HEK293 (cell line): Measurements from ENCODE around the gene FRMD4A.

ENCODE experiments used
- BCL11A ChIP-seq: fragments of 450-650 bp; formaldehyde crosslinking; IDR thresholded peaks from 2 replicates; pipeline ENCODE4 v1.5.1; 2016; ENCODE audit warnings: low read depth, missing biosample characterization, missing genetic modification characterization
- GFI1B ChIP-seq: fragments of 450-650 bp; formaldehyde crosslinking; IDR thresholded peaks from 2 replicates; pipeline ENCODE4 v1.5.1; 2016; ENCODE audit warnings: missing biosample characterization, missing genetic modification characterization
- GLIS2 ChIP-seq: fragments of 450-650 bp; formaldehyde crosslinking; IDR thresholded peaks from 2 replicates; pipeline ENCODE4 v1.5.1; 2016; ENCODE audit warnings: missing biosample characterization, missing genetic modification characterization
- MYNN ChIP-seq: fragments of 450-650 bp; formaldehyde crosslinking; IDR thresholded peaks from 2 replicates; pipeline ENCODE4 v1.5.1; 2016; ENCODE audit warnings: missing biosample characterization, missing genetic modification characterization, borderline replicate concordance
- OSR2 ChIP-seq: fragments of 450-650 bp; formaldehyde crosslinking; IDR thresholded peaks from 2 replicates; pipeline ENCODE4 v1.5.1; 2016; ENCODE audit warnings: missing biosample characterization, missing genetic modification characterization
- PRDM1 ChIP-seq: fragments of 450-650 bp; formaldehyde crosslinking; IDR thresholded peaks from 2 replicates; pipeline ENCODE4; 2016; ENCODE audit warnings: missing biosample characterization, missing genetic modification characterization
- ZFP69B ChIP-seq: fragments of 450-650 bp; formaldehyde crosslinking; IDR thresholded peaks from 2 replicates; pipeline ENCODE4 v1.5.1; 2016; ENCODE audit warnings: missing biosample characterization, missing genetic modification characterization
- ZNF155 ChIP-seq: fragments of 450-650 bp; formaldehyde crosslinking; IDR thresholded peaks from 2 replicates; pipeline ENCODE4 v1.5.1; 2016; ENCODE audit warnings: missing biosample characterization, missing genetic modification characterization
- ZNF19 ChIP-seq: fragments of 450-650 bp; formaldehyde crosslinking; IDR thresholded peaks from 2 replicates; pipeline ENCODE4; 2016; ENCODE audit warnings: missing biosample characterization, missing genetic modification characterization, low read depth
- ZNF211 ChIP-seq: fragments of 450-650 bp; formaldehyde crosslinking; IDR thresholded peaks from 2 replicates; pipeline ENCODE4 v1.5.1; 2016; ENCODE audit warnings: low read depth, missing biosample characterization, missing genetic modification characterization
- ZNF214 ChIP-seq: fragments of 450-650 bp; formaldehyde crosslinking; IDR thresholded peaks from 2 replicates; pipeline ENCODE4 v1.5.1; 2017; ENCODE audit warnings: missing biosample characterization, mild to moderate bottlenecking, missing genetic modification characterization, borderline replicate concordance
- ZNF248 ChIP-seq: fragments of 450-650 bp; formaldehyde crosslinking; IDR thresholded peaks from 2 replicates; pipeline ENCODE4 v1.5.1; 2017; ENCODE audit warnings: missing biosample characterization, missing genetic modification characterization
- ZNF266 ChIP-seq: fragments of 450-650 bp; formaldehyde crosslinking; IDR thresholded peaks from 2 replicates; pipeline ENCODE4 v1.5.1; 2016; ENCODE audit warnings: missing biosample characterization, missing genetic modification characterization, low read depth
- ZNF335 ChIP-seq: fragments of 450-650 bp; formaldehyde crosslinking; conservative IDR thresholded peaks from 2 replicates; pipeline ENCODE4 v1.5.1; 2016; ENCODE audit warnings: missing biosample characterization, missing genetic modification characterization
- ZNF423 ChIP-seq: fragments of 450-650 bp; formaldehyde crosslinking; IDR thresholded peaks from 2 replicates; pipeline ENCODE4 v1.5.1; 2016; ENCODE audit warnings: missing biosample characterization, missing genetic modification characterization
- ZNF48 ChIP-seq: fragments of 450-650 bp; formaldehyde crosslinking; IDR thresholded peaks from 2 replicates; pipeline ENCODE4 v1.5.1; 2016; ENCODE audit warnings: missing biosample characterization, missing genetic modification characterization
- ZNF514 ChIP-seq: fragments of 450-650 bp; formaldehyde crosslinking; IDR thresholded peaks from 2 replicates; pipeline ENCODE4 v1.5.1; 2016; ENCODE audit warnings: missing biosample characterization, missing genetic modification characterization
- ZNF529 ChIP-seq: fragments of 450-650 bp; formaldehyde crosslinking; IDR thresholded peaks from 2 replicates; pipeline ENCODE4 v1.5.1; 2017; ENCODE audit warnings: missing genetic modification characterization, missing biosample characterization; ENCODE audit not compliant: insufficient replicate concordance
- ZNF530 ChIP-seq: fragments of 450-650 bp; formaldehyde crosslinking; IDR thresholded peaks from 2 replicates; pipeline ENCODE4 v1.5.1; 2016; ENCODE audit warnings: low read depth, missing biosample characterization, missing genetic modification characterization
- ZNF555 ChIP-seq: fragments of 450-650 bp; formaldehyde crosslinking; conservative IDR thresholded peaks from 2 replicates; pipeline ENCODE4 v1.5.1; 2017; ENCODE audit warnings: missing biosample characterization, mild to moderate bottlenecking, missing genetic modification characterization, inconsistent platforms
- ZNF624 ChIP-seq: fragments of 450-650 bp; formaldehyde crosslinking; IDR thresholded peaks from 2 replicates; pipeline ENCODE4 v1.5.1; 2017; ENCODE audit warnings: missing biosample characterization, missing genetic modification characterization
- ZNF629 ChIP-seq: fragments of 450-650 bp; formaldehyde crosslinking; IDR thresholded peaks from 2 replicates; pipeline ENCODE4 v1.5.1; 2017; ENCODE audit warnings: missing biosample characterization, missing genetic modification characterization
- ZNF747 ChIP-seq: fragments of 450-650 bp; formaldehyde crosslinking; IDR thresholded peaks from 2 replicates; pipeline ENCODE4 v1.5.1; 2016; ENCODE audit warnings: missing biosample characterization, missing genetic modification characterization
- ZSCAN16 ChIP-seq: fragments of 450-650 bp; formaldehyde crosslinking; IDR thresholded peaks from 2 replicates; pipeline ENCODE4 v1.5.1; 2016; ENCODE audit warnings: missing biosample characterization, missing genetic modification characterization
- TF ChIP-seq, protein P1 (sequence below): fragments of 450-650 bp; formaldehyde crosslinking; IDR thresholded peaks from 2 replicates; pipeline ENCODE4 v1.5.1; 2016; ENCODE audit warnings: missing biosample characterization, missing genetic modification characterization, borderline replicate concordance
- TF ChIP-seq, protein P2 (sequence below): sonication (generic); formaldehyde crosslinking; IDR thresholded peaks from 2 replicates; pipeline ENCODE4 v1.8.1; 2022; ENCODE audit warnings: mild to moderate bottlenecking, moderate library complexity, missing genetic modification reagents
- TF ChIP-seq, protein P3 (sequence below): fragments of 450-650 bp; formaldehyde crosslinking; IDR thresholded peaks from 2 replicates; pipeline ENCODE4 v1.5.1; 2016; ENCODE audit warnings: missing biosample characterization, missing genetic modification characterization
- TF ChIP-seq, protein P4 (sequence below): fragments of 450-650 bp; formaldehyde crosslinking; IDR thresholded peaks from 2 replicates; pipeline ENCODE4 v1.5.1; 2017; ENCODE audit warnings: missing biosample characterization, missing genetic modification characterization
- TF ChIP-seq, protein P5 (sequence below): IDR thresholded peaks from 2 replicates; pipeline ENCODE4 v1.6.1; 2011; ENCODE audit warnings: mild to moderate bottlenecking, low read depth, low read length, borderline replicate concordance
- TF ChIP-seq, protein P6 (sequence below): fragments of 450-650 bp; formaldehyde crosslinking; IDR thresholded peaks from 2 replicates; pipeline ENCODE4 v1.5.1; 2016; ENCODE audit warnings: missing biosample characterization, missing genetic modification characterization
- TF ChIP-seq, protein P7 (sequence below): fragments of 450-650 bp; IDR thresholded peaks from 2 replicates; pipeline ENCODE4 v1.5.1; 2018; ENCODE audit warnings: missing biosample characterization, mild to moderate bottlenecking, missing genetic modification characterization

FRMD4A gene

DNA sequence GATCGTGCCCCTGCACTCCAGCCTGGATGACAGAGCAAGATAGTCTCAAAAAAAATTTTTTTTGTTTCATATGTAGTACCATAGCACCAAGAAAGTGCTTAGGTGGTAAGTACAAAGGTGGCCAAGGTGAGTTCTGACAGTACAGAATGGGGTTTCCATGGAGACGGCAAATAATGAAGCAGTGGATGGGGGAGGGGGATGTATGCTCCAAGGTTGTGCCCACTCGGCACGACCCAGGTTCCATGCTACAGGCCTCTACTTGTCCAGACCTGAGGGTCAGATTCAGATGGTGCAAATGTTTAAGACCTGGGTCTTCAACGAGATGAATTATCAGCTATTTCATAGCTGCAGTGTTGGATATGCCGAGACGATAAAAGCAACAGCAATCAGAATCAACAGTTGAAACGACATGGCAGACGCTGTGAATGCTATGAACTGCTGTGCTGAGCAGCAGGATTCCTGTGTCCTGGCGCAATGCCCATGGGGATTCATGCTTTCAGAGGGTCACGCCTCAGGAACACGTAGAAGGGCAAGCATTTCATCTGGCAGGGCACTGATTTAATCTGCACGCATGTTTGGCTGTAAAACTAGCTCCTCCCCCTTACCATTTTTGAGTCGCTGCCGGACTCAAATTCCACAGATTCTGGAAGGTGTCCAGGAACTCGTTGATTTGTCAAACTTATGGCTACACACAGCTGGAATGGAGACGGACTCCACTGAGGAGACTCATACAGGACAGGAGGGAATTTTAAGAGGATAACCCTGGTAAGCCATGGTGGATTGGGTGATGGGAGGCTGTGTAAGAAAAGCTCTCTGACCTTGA is 256.5 kb downstream of the FRMD4A start (continued):
- TF ChIP-seq, protein P1, sequence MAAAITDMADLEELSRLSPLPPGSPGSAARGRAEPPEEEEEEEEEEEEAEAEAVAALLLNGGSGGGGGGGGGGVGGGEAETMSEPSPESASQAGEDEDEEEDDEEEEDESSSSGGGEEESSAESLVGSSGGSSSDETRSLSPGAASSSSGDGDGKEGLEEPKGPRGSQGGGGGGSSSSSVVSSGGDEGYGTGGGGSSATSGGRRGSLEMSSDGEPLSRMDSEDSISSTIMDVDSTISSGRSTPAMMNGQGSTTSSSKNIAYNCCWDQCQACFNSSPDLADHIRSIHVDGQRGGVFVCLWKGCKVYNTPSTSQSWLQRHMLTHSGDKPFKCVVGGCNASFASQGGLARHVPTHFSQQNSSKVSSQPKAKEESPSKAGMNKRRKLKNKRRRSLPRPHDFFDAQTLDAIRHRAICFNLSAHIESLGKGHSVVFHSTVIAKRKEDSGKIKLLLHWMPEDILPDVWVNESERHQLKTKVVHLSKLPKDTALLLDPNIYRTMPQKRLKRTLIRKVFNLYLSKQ (tag by site-specific recombination), result no peak
- TF ChIP-seq ZNF48 (tag by site-specific recombination) (no peak), ZNF155 (tag by site-specific recombination) (no peak), OSR2 (tag by site-specific recombination) (0 out of 2 replicates have a peak, but pooled peaks have one; percentile 30), ZSCAN16 (tag by site-specific recombination) (no peak), ZNF555 (tag by site-specific recombination) (no peak), ZNF19 (tag by site-specific recombination) (no peak), ZNF514 (no peak), GFI1B (tag by site-specific recombination) (peak; percentile 97), ZNF624 (no peak), ZFP69B (tag by site-specific recombination) (peak; percentile 41; the same call in 1 of the 2 replicates), ZNF335 (tag by site-specific recombination) (no peak), ZNF248 (tag by site-specific recombination) (no peak), PRDM1 (tag by site-specific recombination) (no peak), ZNF530 (tag by site-specific recombination) (no peak), ZNF747 (tag by site-specific recombination) (no peak), ZNF423 (tag by site-specific recombination) (peak; percentile 66; the same call in 1 of the 2 replicates), ZNF529 (no peak), GLIS2 (tag by site-specific recombination) (no peak), MYNN (no peak), ZNF266 (tag by site-specific recombination) (no peak), BCL11A (tag by site-specific recombination) (peak; percentile 63; the same call in 1 of the 2 replicates), ZNF214 (tag by site-specific recombination) (no peak), ZNF211 (no peak), ZNF629 (tag by site-specific recombination) (peak; percentile 83)
- TF ChIP-seq, protein P2, sequence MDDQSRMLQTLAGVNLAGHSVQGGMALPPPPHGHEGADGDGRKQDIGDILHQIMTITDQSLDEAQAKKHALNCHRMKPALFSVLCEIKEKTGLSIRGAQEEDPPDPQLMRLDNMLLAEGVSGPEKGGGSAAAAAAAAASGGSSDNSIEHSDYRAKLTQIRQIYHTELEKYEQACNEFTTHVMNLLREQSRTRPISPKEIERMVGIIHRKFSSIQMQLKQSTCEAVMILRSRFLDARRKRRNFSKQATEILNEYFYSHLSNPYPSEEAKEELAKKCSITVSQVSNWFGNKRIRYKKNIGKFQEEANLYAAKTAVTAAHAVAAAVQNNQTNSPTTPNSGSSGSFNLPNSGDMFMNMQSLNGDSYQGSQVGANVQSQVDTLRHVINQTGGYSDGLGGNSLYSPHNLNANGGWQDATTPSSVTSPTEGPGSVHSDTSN (CRISPR knock-in tag), result 0 out of 2 replicates have a peak, but pooled peaks have one; percentile 20
- TF ChIP-seq, protein P3, sequence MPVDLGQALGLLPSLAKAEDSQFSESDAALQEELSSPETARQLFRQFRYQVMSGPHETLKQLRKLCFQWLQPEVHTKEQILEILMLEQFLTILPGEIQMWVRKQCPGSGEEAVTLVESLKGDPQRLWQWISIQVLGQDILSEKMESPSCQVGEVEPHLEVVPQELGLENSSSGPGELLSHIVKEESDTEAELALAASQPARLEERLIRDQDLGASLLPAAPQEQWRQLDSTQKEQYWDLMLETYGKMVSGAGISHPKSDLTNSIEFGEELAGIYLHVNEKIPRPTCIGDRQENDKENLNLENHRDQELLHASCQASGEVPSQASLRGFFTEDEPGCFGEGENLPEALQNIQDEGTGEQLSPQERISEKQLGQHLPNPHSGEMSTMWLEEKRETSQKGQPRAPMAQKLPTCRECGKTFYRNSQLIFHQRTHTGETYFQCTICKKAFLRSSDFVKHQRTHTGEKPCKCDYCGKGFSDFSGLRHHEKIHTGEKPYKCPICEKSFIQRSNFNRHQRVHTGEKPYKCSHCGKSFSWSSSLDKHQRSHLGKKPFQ (tag by site-specific recombination), result no peak
- TF ChIP-seq, protein P4, sequence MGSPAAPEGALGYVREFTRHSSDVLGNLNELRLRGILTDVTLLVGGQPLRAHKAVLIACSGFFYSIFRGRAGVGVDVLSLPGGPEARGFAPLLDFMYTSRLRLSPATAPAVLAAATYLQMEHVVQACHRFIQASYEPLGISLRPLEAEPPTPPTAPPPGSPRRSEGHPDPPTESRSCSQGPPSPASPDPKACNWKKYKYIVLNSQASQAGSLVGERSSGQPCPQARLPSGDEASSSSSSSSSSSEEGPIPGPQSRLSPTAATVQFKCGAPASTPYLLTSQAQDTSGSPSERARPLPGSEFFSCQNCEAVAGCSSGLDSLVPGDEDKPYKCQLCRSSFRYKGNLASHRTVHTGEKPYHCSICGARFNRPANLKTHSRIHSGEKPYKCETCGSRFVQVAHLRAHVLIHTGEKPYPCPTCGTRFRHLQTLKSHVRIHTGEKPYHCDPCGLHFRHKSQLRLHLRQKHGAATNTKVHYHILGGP, result no peak
- TF ChIP-seq, protein P5, sequence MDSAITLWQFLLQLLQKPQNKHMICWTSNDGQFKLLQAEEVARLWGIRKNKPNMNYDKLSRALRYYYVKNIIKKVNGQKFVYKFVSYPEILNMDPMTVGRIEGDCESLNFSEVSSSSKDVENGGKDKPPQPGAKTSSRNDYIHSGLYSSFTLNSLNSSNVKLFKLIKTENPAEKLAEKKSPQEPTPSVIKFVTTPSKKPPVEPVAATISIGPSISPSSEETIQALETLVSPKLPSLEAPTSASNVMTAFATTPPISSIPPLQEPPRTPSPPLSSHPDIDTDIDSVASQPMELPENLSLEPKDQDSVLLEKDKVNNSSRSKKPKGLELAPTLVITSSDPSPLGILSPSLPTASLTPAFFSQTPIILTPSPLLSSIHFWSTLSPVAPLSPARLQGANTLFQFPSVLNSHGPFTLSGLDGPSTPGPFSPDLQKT, result no peak
- TF ChIP-seq, protein P6, sequence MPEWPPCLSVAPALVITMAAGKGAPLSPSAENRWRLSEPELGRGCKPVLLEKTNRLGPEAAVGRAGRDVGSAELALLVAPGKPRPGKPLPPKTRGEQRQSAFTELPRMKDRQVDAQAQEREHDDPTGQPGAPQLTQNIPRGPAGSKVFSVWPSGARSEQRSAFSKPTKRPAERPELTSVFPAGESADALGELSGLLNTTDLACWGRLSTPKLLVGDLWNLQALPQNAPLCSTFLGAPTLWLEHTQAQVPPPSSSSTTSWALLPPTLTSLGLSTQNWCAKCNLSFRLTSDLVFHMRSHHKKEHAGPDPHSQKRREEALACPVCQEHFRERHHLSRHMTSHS (tag by site-specific recombination), result no peak
- TF ChIP-seq, protein P7, sequence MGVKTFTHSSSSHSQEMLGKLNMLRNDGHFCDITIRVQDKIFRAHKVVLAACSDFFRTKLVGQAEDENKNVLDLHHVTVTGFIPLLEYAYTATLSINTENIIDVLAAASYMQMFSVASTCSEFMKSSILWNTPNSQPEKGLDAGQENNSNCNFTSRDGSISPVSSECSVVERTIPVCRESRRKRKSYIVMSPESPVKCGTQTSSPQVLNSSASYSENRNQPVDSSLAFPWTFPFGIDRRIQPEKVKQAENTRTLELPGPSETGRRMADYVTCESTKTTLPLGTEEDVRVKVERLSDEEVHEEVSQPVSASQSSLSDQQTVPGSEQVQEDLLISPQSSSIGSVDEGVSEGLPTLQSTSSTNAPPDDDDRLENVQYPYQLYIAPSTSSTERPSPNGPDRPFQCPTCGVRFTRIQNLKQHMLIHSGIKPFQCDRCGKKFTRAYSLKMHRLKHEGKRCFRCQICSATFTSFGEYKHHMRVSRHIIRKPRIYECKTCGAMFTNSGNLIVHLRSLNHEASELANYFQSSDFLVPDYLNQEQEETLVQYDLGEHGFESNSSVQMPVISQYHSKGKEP (tag by site-specific recombination), result peak; percentile 50; the same call in 1 of the 2 replicates
